Calu3 (cell line): ENCODE measurements around the gene GPR4. TPM values are rescaled to one million over a fixed set of nuclear protein-coding genes. Genes with fewer than 3 reads are reported as not detected.

Source experiments
- BruUV-seq: library from RNA; stranded (reverse); fragments of 400-500 nt; replicated peaks from 2 replicates; lab custom pipeline; 2021; lab: Mats Ljungman, UMichigan
- CTCF ChIA-PET: fragments of 300-600 bp; sonication (Branson Sonifier 250); formaldehyde crosslinking; loops from one replicate; lab custom pipeline; 2022; ENCODE audit warnings: antibody characterized with exemption; lab: Charles Lee
- DNase-seq: peaks from one replicate; pipeline ENCODE4 v3.0.0; 2022
- H3K27ac Mint-ChIP-seq: one replicate; pipeline ENCODE4 v1.8.0; 2022; ENCODE audit warnings: mixed read lengths; ENCODE audit not compliant: unreplicated experiment
- H3K27me3 Mint-ChIP-seq: one replicate; pipeline ENCODE4 v1.8.0; 2022; ENCODE audit warnings: mixed read lengths; ENCODE audit not compliant: unreplicated experiment
- H3K36me3 Mint-ChIP-seq: one replicate; pipeline ENCODE4 v1.8.0; 2022; ENCODE audit warnings: mild to moderate bottlenecking, moderate library complexity, mixed read lengths; ENCODE audit not compliant: insufficient read depth, unreplicated experiment
- H3K4me1 Mint-ChIP-seq: one replicate; pipeline ENCODE4 v1.8.0; 2022; ENCODE audit warnings: mild to moderate bottlenecking, low read depth, mixed read lengths; ENCODE audit not compliant: unreplicated experiment
- H3K4me3 Mint-ChIP-seq: one replicate; pipeline ENCODE4 v1.8.0; 2022; ENCODE audit warnings: mild to moderate bottlenecking, low read depth, moderate library complexity, mixed read lengths; ENCODE audit not compliant: unreplicated experiment
- H3K9me3 Mint-ChIP-seq: one replicate; pipeline ENCODE4 v1.8.0; 2022; ENCODE audit warnings: low read depth, mixed read lengths; ENCODE audit not compliant: unreplicated experiment
- intact Hi-C: fragments of 100-400 bp; cut with micrococcal nuclease; formaldehyde crosslinking; loops from one replicate; pipeline ENCODE4 v1.10.0; 2022; ENCODE audit not compliant: unreplicated experiment
- total RNA-seq: library from RNA; stranded (reverse); gene quantifications from 2 replicates; pipeline ENCODE4 v1.2.3, GENCODE V29; 2022
- TF ChIP-seq, protein P1 (sequence below): fragments of 200-600 bp; IDR thresholded peaks from one replicate; pipeline ENCODE4 v1.8.0; 2022; ENCODE audit warnings: antibody characterized with exemption; ENCODE audit not compliant: unreplicated experiment

The GPR4 gene
- total RNA-seq, 1 experiment from 2014 or later: not detected

DNA sequence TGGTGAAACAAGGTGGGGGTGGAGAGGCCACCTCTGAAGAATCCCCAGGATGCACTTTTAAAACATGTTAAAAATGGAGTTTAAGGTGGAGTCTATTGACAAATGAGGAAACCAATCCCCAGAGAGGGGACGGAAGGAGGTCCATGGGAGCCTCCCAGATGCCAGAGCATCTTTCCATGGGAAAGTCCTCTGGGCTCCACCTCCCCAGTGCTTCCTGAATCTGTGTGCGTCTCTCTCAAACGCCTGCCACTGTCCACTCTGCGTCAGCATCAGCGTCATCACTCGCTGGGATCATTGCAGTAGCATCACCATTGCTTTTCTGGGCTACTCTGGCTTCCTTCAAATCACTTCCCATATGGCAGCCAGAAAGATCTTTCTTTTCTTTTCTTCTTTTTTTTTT is 6.2 kb downstream of the GPR4 start:
- H3K4me3 Mint-ChIP-seq: no peak overlapping the region
- H3K27ac Mint-ChIP-seq: no peak overlapping the region
- CTCF ChIA-PET: interaction anchor here (1.6 kb wide), 1 partner anchor 46 kb away, joined by 3 read pairs; no protein-coding TSS in a partner anchor
- BruUV-seq: no TSS peak
- peaks cover 69% of the 10 kb centered on the region for H3K27me3 Mint-ChIP-seq
- DNase-seq: no peak
- TF ChIP-seq, protein P1, sequence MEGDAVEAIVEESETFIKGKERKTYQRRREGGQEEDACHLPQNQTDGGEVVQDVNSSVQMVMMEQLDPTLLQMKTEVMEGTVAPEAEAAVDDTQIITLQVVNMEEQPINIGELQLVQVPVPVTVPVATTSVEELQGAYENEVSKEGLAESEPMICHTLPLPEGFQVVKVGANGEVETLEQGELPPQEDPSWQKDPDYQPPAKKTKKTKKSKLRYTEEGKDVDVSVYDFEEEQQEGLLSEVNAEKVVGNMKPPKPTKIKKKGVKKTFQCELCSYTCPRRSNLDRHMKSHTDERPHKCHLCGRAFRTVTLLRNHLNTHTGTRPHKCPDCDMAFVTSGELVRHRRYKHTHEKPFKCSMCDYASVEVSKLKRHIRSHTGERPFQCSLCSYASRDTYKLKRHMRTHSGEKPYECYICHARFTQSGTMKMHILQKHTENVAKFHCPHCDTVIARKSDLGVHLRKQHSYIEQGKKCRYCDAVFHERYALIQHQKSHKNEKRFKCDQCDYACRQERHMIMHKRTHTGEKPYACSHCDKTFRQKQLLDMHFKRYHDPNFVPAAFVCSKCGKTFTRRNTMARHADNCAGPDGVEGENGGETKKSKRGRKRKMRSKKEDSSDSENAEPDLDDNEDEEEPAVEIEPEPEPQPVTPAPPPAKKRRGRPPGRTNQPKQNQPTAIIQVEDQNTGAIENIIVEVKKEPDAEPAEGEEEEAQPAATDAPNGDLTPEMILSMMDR: no peak
- intact Hi-C loops: no loop called here
- H3K9me3 Mint-ChIP-seq: no peaks in the 10 kb centered on the region
- peaks cover 26% of the 10 kb centered on the region for H3K4me1 Mint-ChIP-seq
- peaks cover 4% of the 10 kb centered on the region for H3K36me3 Mint-ChIP-seq

DNA sequence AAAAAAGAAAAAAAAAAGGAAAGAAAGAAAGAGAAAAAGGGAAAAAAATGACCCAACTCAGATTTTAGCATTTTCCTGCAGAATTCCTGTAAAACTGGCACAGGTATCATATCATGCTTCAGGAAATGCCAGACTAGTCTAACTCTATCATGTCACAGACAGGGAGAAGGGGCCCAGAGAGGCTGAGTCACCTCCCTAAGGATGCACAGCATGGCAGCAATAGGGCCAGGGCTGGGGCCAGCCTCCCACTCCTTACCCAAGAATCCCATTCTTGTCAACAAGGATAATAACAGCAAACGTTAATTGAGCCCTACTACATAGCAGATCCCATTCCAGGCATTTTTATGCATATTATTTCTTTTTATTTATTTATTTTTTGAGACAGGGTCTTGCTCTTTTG is 8.5 kb downstream of the GPR4 start:
- intact Hi-C loops: loop anchor here (5.0 kb wide), 1 partner anchor 49 kb away; no protein-coding TSS in a partner anchor
- BruUV-seq: no TSS peak
- Mint-ChIP-seq H3K27me3 (peaks cover 46% of the 10 kb centered on the region), H3K4me1 (peaks cover 12% of the 10 kb centered on the region), H3K9me3 (no peaks in the 10 kb centered on the region), H3K4me3 (no peak overlapping the region), H3K36me3 (peaks cover 4% of the 10 kb centered on the region), H3K27ac (no peak overlapping the region)
- CTCF ChIA-PET: interaction anchor here (0.7 to 1.1 kb wide), 4 partner anchors 48 to 1260 kb away, joined by 3 to 6 read pairs (median 4); no protein-coding TSS in a partner anchor
- DNase-seq: no peak
- TF ChIP-seq, protein P1: no peak

DNA sequence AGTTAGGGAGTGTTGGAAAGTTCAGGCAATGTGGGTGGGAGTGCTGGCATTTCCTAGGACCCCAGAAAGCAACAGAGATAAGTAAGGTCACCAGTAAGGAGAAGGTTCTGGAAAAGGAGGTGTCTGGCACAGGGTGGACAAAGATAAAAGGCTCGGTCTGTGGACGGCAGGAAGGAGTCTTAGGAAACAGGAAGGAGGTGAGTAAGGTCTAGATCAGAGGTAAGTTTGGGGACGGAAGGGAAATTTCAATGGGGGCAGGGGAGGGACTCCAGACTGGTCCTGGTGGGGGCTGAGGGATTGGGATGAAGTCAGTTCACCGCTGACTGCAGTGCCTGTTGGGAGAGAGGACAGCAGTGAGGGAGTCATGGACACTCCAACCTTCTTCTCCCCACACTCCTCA is 9.6 kb downstream of the GPR4 start:
- CTCF ChIA-PET: interaction anchor here (1.1 kb wide), 1 partner anchor 49 kb away, joined by 6 read pairs; no protein-coding TSS in a partner anchor
- BruUV-seq: no TSS peak
- intact Hi-C loops: loop anchor here (5.0 kb wide), 1 partner anchor 50 kb away; no protein-coding TSS in a partner anchor

DNA sequence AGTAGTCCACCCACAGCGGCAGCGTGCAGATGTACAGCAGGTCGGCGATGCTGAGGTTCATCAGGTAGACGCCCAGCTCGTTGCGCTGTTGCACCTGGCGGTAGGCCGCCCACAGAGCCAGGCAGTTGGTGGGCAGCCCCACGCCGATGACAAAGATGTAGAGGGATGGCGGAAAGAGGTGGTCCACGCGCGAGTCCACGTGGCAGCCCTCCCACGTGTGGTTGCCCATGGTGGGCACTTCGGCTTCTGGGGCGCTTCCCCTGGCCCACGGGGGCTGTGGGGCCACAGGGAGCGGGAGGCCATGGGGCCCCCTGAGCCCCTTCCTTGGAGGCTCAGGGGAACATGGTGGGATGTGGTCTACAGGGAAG is 10.4 kb downstream of the GPR4 start:
- no peak for DNase-seq
- H3K9me3 Mint-ChIP-seq: no peaks in the 10 kb centered on the region
- BruUV-seq: no TSS peak
- TF ChIP-seq, protein P1: no peak
- H3K4me3 Mint-ChIP-seq: no peak overlapping the region
- H3K36me3 Mint-ChIP-seq: peaks cover 4% of the 10 kb centered on the region
- intact Hi-C loops: loop anchor here (5.0 kb wide), 1 partner anchor 51 kb away; no protein-coding TSS in a partner anchor
- peaks cover 27% of the 10 kb centered on the region for H3K27me3 Mint-ChIP-seq
- CTCF ChIA-PET: interaction anchor here (1.6 kb wide), 1 partner anchor 51 kb away, joined by 8 read pairs; no protein-coding TSS in a partner anchor
- peaks cover 6% of the 10 kb centered on the region for H3K4me1 Mint-ChIP-seq
- no peak overlapping the region for H3K27ac Mint-ChIP-seq

More for the DNA sequence above, 9.6 kb downstream of the GPR4 start:
- H3K27ac Mint-ChIP-seq: no peak overlapping the region
- no peak for DNase-seq
- H3K27me3 Mint-ChIP-seq: peaks cover 34% of the 10 kb centered on the region
- TF ChIP-seq, protein P1: no peak
- peaks cover 6% of the 10 kb centered on the region for H3K4me1 Mint-ChIP-seq
- no peak overlapping the region for H3K4me3 Mint-ChIP-seq
- no peaks in the 10 kb centered on the region for H3K9me3 Mint-ChIP-seq
- peaks cover 4% of the 10 kb centered on the region for H3K36me3 Mint-ChIP-seq
